Activated CD4-positive, CD25-positive, alpha-beta regulatory T cell treated with anti-CD3 and anti-CD28 coated beads, Interleukin-2, amount 50 U/mL, for 72 hours (primary cell): ENCODE data around the gene SMARCAL1.
"Not testable (repeated sequence)": the region's sequence is repeated elsewhere in the genome, so short reads cannot be mapped to it uniquely, and the experiment has no call there.

Experiments used
- DNase-seq: peaks from one replicate; pipeline ENCODE4 v3.0.0; 2021

SMARCAL1 gene

GRCh38 chr2:216503159-216503629, 90.9 kb downstream of the SMARCAL1 start:
- DNase-seq, result no peak

GRCh38 chr2:216503697-216504375, 91.6 kb downstream of the SMARCAL1 start:
- DNase-seq, result no peak

GRCh38 chr2:216504376-216504762, 92.1 kb downstream of the SMARCAL1 start:
- no peak for DNase-seq

- no peak for DNase-seq
These were observed 93.1 kb downstream of the SMARCAL1 start for GRCh38 chr2:216505133-216506106.

- no peak for DNase-seq
These were observed 95.2 kb downstream of the SMARCAL1 start for GRCh38 chr2:216507220-216508160.

- no peak for DNase-seq
These were observed 95.9 kb downstream of the SMARCAL1 start for GRCh38 chr2:216508229-216508628.

GRCh38 chr2:216516730-216517350, 104.6 kb downstream of the SMARCAL1 start:
- DNase-seq, result no peak

GRCh38 chr2:216517447-216518225, 105.4 kb downstream of the SMARCAL1 start:
- no peak for DNase-seq

GRCh38 chr2:216518566-216519119, 106.4 kb downstream of the SMARCAL1 start:
- not testable (repeated sequence) for DNase-seq

GRCh38 chr2:216519154-216519762, 107.0 kb downstream of the SMARCAL1 start:
- no peak for DNase-seq

GRCh38 chr2:216520112-216520511, 107.8 kb downstream of the SMARCAL1 start:
- DNase-seq, result no peak

GRCh38 chr2:216522892-216523502, 110.7 kb downstream of the SMARCAL1 start:
- DNase-seq, result no peak

- DNase-seq, result no peak
These were observed 113.7 kb downstream of the SMARCAL1 start for GRCh38 chr2:216525972-216526371.

- no peak for DNase-seq
These were observed 114.7 kb downstream of the SMARCAL1 start for GRCh38 chr2:216526939-216527338.

- no peak for DNase-seq
These were observed 115.3 kb downstream of the SMARCAL1 start for GRCh38 chr2:216527600-216527999.

- no peak for DNase-seq
These were observed 120.3 kb downstream of the SMARCAL1 start for GRCh38 chr2:216532562-216532961.
